GM19240 (cell line): Measurements from ENCODE around the gene INF2.
"Not testable (repeated sequence)": the region's sequence is repeated elsewhere in the genome, so short reads cannot be mapped to it uniquely, and the experiment has no call there.

ENCODE experiments used
- DNase-seq: peaks from one replicate; pipeline ENCODE4 v3.0.0; 2011; ENCODE audit warnings: low spot score; ENCODE audit not compliant: insufficient read length

The INF2 gene

GRCh38 chr14:104689109-104689880 is at the start of gene INF2:
Gene INF2, plus strand, starts transcription at chr14:104689618. Its CDS starts 11,748 bp downstream, at chr14:104701366.
- peak; percentile 79 for DNase-seq

GRCh38 chr14:104639885-104640548 is 49.4 kb upstream of the INF2 start:
- peak; percentile 77 for DNase-seq

- no peak for DNase-seq
These were observed 48.7 kb upstream of the INF2 start for GRCh38 chr14:104640681-104641080.

- DNase-seq: no peak
These were observed 47.5 kb upstream of the INF2 start for GRCh38 chr14:104641753-104642539.

- DNase-seq: no peak
These were observed 46.9 kb upstream of the INF2 start for GRCh38 chr14:104642540-104642868.

- DNase-seq: no peak
These were observed 46.1 kb upstream of the INF2 start for GRCh38 chr14:104643306-104643705.

- DNase-seq: no peak
These were observed 45.3 kb upstream of the INF2 start for GRCh38 chr14:104644091-104644635.

- DNase-seq: no peak
These were observed 44.6 kb upstream of the INF2 start for GRCh38 chr14:104644656-104645378.

GRCh38 chr14:104647467-104648043 is 41.9 kb upstream of the INF2 start:
- no peak for DNase-seq

- peak; percentile 76 for DNase-seq
These were observed 39.1 kb upstream of the INF2 start for GRCh38 chr14:104650057-104650980.

GRCh38 chr14:104650981-104651875 is 38.2 kb upstream of the INF2 start:
- DNase-seq: no peak

GRCh38 chr14:104651876-104652260 is 37.5 kb upstream of the INF2 start:
- no peak for DNase-seq

- no peak for DNase-seq
These were observed 37.0 kb upstream of the INF2 start for GRCh38 chr14:104652386-104652785.

- DNase-seq: not testable (repeated sequence)
These were observed 36.1 kb upstream of the INF2 start for GRCh38 chr14:104653130-104653920.

- no peak for DNase-seq
These were observed 35.3 kb upstream of the INF2 start for GRCh38 chr14:104654119-104654518.

GRCh38 chr14:104655128-104655848 is 34.1 kb upstream of the INF2 start:
- DNase-seq: no peak

- no peak for DNase-seq
These were observed 33.3 kb upstream of the INF2 start for GRCh38 chr14:104656014-104656714.
